ENCODE results near the gene APOBEC4. TPM values are rescaled to one million over a fixed set of nuclear protein-coding genes. Genes with fewer than 3 reads are reported as not detected.

The APOBEC4 gene
- total and polyA plus RNA-seq, 2 of the 8 experiments (the other 6 are each of a cell fraction or from before 2014, with no cell fraction given), result not detected

GRCh38 chr1:183686229-183686628 is 33.1 kb upstream of the APOBEC4 start:
- no peaks in the 10 kb centered on the region for H4K20me1 ChIP-seq (replicated peaks in 1 of 2; ENCODE audit: control insufficient read depth in 1 of 2, insufficient read depth in 2 of 2, low read length in 2 of 2)
- POLR2A ChIA-PET (ENCODE audit: partially characterized antibody), result interaction anchor here (0.7 kb wide), 1 partner anchor 33 kb away, joined by 3 read pairs; no protein-coding TSS in a partner anchor
- no peak overlapping the region for H4K91ac ChIP-seq (replicated peaks; ENCODE audit: insufficient read length, low read length)
- H3K27me3 ChIP-seq (replicated peaks in 1 of 4; ENCODE audit: control insufficient read depth in 3 of 4, extremely low read depth in 1 of 4, insufficient read depth in 3 of 4, low read length in 3 of 4), result no peaks in the 10 kb centered on the region
- H3K23ac ChIP-seq (ENCODE audit: insufficient read length), result no peak overlapping the region
- H3K23me2 ChIP-seq (ENCODE audit: low read depth, low read length), result no peaks in the 10 kb centered on the region
- no peak overlapping the region for H2BK12ac ChIP-seq (ENCODE audit: low read depth, low read length)
- FAIRE-seq (no peak), DNase-seq (ENCODE audit: low read depth in 1 of 2, low spot score in 2 of 2) (no peak)
- no peak overlapping the region for H3K4me2 ChIP-seq (ENCODE audit: insufficient read depth in 1 of 2, low read depth in 2 of 2, low read length in 2 of 2)
- no peak overlapping the region for H2BK20ac ChIP-seq (ENCODE audit: low read length)
- no peak overlapping the region for H2AK5ac ChIP-seq (ENCODE audit: low read depth, low read length)
- H2AFZ ChIP-seq (ENCODE audit: low read length), result no peak overlapping the region
- CTCF ChIA-PET (ENCODE audit: partially characterized antibody), result interaction anchor here (0.9 to 5.0 kb wide), 18 partner anchors 9 to 241 kb away, joined by 3 to 70 read pairs (median 6); partner anchors contain the start of gene APOBEC4
- H2BK120ac ChIP-seq (replicated peaks; ENCODE audit: low read depth, low read length), result no peak overlapping the region
- H3K9ac ChIP-seq (replicated peaks in 1 of 4; ENCODE audit: extremely low read depth in 1 of 4, low read depth in 3 of 4, low read length in 3 of 4), result no peak overlapping the region
- no peak overlapping the region for H3K14ac ChIP-seq (ENCODE audit: insufficient read length)
- no peaks in the 10 kb centered on the region for H3K79me1 ChIP-seq (ENCODE audit: low read depth, low read length)
- no peak overlapping the region for H3K4me3 ChIP-seq (ENCODE audit: extremely low read depth in 1 of 4, insufficient read depth in 2 of 4, low read depth in 3 of 4, low read length in 4 of 4)
- no peak overlapping the region for H2BK15ac ChIP-seq (ENCODE audit: low read length)
- no peaks in the 10 kb centered on the region for H3K36me3 ChIP-seq (ENCODE audit: control insufficient read depth in 2 of 4, insufficient read depth in 4 of 4, low read length in 3 of 4)
- H3K27ac ChIP-seq (ENCODE audit: low read depth, low read length), result no peak overlapping the region
- H3K18ac ChIP-seq (ENCODE audit: extremely low read depth, low read length), result no peak overlapping the region
- no peaks in the 10 kb centered on the region for H3K79me2 ChIP-seq (ENCODE audit: control insufficient read depth in 1 of 2, insufficient read depth in 2 of 2, low read length in 2 of 2)
- no peak overlapping the region for H3K4ac ChIP-seq (replicated peaks; ENCODE audit: insufficient read length, low read depth, low read length)
- H3K4me1 ChIP-seq (replicated peaks in 1 of 4; ENCODE audit: control insufficient read depth in 3 of 4, insufficient read depth in 4 of 4, low read length in 3 of 4), result peaks cover 0 to 2% (median 0%) of the 10 kb centered on the region in 4 experiments; a peak in 1 of 7 replicates
- H2BK5ac ChIP-seq (ENCODE audit: low read depth, low read length), result no peak overlapping the region
- H4K8ac ChIP-seq (ENCODE audit: extremely low read depth, insufficient read depth, low read length), result no peak overlapping the region
- H3K56ac ChIP-seq (replicated peaks; ENCODE audit: insufficient read length, low read depth, low read length), result no peak overlapping the region
- no peaks in the 10 kb centered on the region for H3K9me3 ChIP-seq (ENCODE audit: insufficient read depth in 2 of 2, low read depth in 1 of 2, low read length in 1 of 2)
- H4K5ac ChIP-seq (ENCODE audit: insufficient read length, low read depth, low read length), result no peak overlapping the region
- TF ChIP-seq GABPA (IDR thresholded peaks at IDR 0.05; ENCODE audit: borderline replicate concordance, insufficient read depth, low read length) (no peak), SP4 (IDR thresholded peaks at IDR 0.05; ENCODE audit: low read length) (no peak), BCL11A (IDR thresholded peaks at IDR 0.05; ENCODE audit: low read depth in 2 of 2, low read length in 2 of 2) (no peak)
